GM12865 (cell line): ENCODE results near the gene PXYLP1.

Experiments
- DNase-seq: peaks from one replicate; pipeline ENCODE4 v3.0.0; 2010; ENCODE audit warnings: low read depth
- H3K4me3 ChIP-seq: 2 replicates; pipeline ENCODE4 v1.5.1; 2011; ENCODE audit warnings: mild to moderate bottlenecking, low read depth, low read length, control low read depth
- CTCF ChIP-seq: IDR thresholded peaks from 2 replicates; pipeline ENCODE4 v1.5.1; 2011; ENCODE audit warnings: low read length, control low read depth, low read depth, inconsistent platforms; ENCODE audit not compliant: insufficient read depth; ENCODE audit errors: missing control alignments

Gene PXYLP1

GRCh38 chr3:141275032-141275422 lies 43.4 kb downstream of the PXYLP1 start:
- no peak overlapping the region for H3K4me3 ChIP-seq
- TF ChIP-seq CTCF, result no peak
- DNase-seq, result peak; percentile 26

GRCh38 chr3:141275511-141275910 lies 43.9 kb downstream of the PXYLP1 start:
- no peak overlapping the region for H3K4me3 ChIP-seq
- no peak for DNase-seq
- TF ChIP-seq CTCF, result no peak

- no peak for DNase-seq
- no peak overlapping the region for H3K4me3 ChIP-seq
- TF ChIP-seq CTCF, result no peak
These were observed 44.3 kb downstream of the PXYLP1 start for GRCh38 chr3:141275973-141276372.

GRCh38 chr3:141276398-141276797 lies 44.8 kb downstream of the PXYLP1 start:
- no peak for DNase-seq
- H3K4me3 ChIP-seq, result no peak overlapping the region
- TF ChIP-seq CTCF, result no peak

- H3K4me3 ChIP-seq, result no peak overlapping the region
- no peak for DNase-seq
- TF ChIP-seq CTCF, result no peak
These were observed 45.8 kb downstream of the PXYLP1 start for GRCh38 chr3:141277451-141277850.

- no peak for DNase-seq
- TF ChIP-seq CTCF, result no peak
These were observed 46.8 kb downstream of the PXYLP1 start for GRCh38 chr3:141278196-141279076.

More at GRCh38 chr3:141278196-141279076, 46.8 kb downstream of the PXYLP1 start:
- no peak overlapping the region for H3K4me3 ChIP-seq
